ENCODE data around the gene MCRIP1. TPM values are rescaled to one million over a fixed set of nuclear protein-coding genes. Genes with fewer than 3 reads are reported as not detected.

MCRIP1 gene
- total RNA-seq, 1 donor from 2014 or later = 106 TPM

DNA sequence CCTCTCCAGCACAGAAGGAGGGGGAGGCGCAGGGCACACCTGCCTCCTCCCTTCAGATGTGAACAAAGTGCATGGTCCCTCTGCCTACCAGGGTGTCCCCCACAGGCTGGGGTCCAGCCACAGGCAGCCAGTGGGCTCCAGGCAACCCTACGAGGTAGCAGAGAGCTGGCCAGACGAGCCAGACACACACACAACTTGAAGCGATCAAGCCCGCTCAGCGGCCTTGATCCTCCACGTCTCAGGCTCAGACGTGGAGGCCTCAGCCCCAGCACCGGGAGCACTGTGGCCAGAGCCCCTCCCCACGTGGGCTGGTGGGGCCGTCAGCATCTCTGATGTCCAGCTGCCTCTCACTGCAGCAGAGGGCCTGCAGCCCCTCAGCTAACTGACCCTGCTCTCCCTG lies 8.5 kb downstream of the MCRIP1 start:
- Mint-ChIP-seq H3K27me3 (ENCODE audit: low read depth, unreplicated experiment) (peaks cover 3% of the 10 kb centered on the region), H3K36me3 (ENCODE audit: low read depth, unreplicated experiment) (no peaks in the 10 kb centered on the region), H3K27ac (ENCODE audit: unreplicated experiment) (no peak overlapping the region), H3K4me1 (ENCODE audit: low read depth, unreplicated experiment) (peaks cover 4% of the 10 kb centered on the region), H3K4me3 (ENCODE audit: unreplicated experiment) (no peak overlapping the region), H3K9me3 (ENCODE audit: unreplicated experiment) (no peaks in the 10 kb centered on the region)
- H3K36me3 ChIP-seq (ENCODE audit: insufficient read depth, low read length) = no peaks in the 10 kb centered on the region
- no peak overlapping the region for H3K4me3 ChIP-seq (ENCODE audit: insufficient read depth, low read depth, low read length)
- no peaks in the 10 kb centered on the region for H3K9me3 ChIP-seq (ENCODE audit: insufficient read depth, low read depth, low read length)
- H3K27me3 ChIP-seq (ENCODE audit: insufficient read depth, low read length) = no peaks in the 10 kb centered on the region
- no peak overlapping the region for H3K4me2 ChIP-seq (ENCODE audit: low read length)
- peaks cover 37% of the 10 kb centered on the region for H3K79me2 ChIP-seq (ENCODE audit: insufficient read depth, low read length)
- no peak overlapping the region for H2AFZ ChIP-seq (ENCODE audit: low read depth, low read length)
- H3K27ac ChIP-seq (ENCODE audit: low read depth, low read length) = no peak overlapping the region
- TF ChIP-seq EZH2 (IDR thresholded peaks at IDR 0.05; ENCODE audit: insufficient read depth, low read length) (no peak), CTCF (IDR thresholded peaks at IDR 0.05; ENCODE audit: insufficient read depth, low read depth, low read length) (no peak)
- FAIRE-seq (no peak), DNase-seq (ENCODE audit: low read depth) (no peak)
- no peaks in the 10 kb centered on the region for H3K4me1 ChIP-seq (ENCODE audit: insufficient read depth, low read length)
- peaks cover 42% of the 10 kb centered on the region for H4K20me1 ChIP-seq (ENCODE audit: insufficient read depth, low read length)
- no peak overlapping the region for H3K9ac ChIP-seq (ENCODE audit: low read length)

DNA sequence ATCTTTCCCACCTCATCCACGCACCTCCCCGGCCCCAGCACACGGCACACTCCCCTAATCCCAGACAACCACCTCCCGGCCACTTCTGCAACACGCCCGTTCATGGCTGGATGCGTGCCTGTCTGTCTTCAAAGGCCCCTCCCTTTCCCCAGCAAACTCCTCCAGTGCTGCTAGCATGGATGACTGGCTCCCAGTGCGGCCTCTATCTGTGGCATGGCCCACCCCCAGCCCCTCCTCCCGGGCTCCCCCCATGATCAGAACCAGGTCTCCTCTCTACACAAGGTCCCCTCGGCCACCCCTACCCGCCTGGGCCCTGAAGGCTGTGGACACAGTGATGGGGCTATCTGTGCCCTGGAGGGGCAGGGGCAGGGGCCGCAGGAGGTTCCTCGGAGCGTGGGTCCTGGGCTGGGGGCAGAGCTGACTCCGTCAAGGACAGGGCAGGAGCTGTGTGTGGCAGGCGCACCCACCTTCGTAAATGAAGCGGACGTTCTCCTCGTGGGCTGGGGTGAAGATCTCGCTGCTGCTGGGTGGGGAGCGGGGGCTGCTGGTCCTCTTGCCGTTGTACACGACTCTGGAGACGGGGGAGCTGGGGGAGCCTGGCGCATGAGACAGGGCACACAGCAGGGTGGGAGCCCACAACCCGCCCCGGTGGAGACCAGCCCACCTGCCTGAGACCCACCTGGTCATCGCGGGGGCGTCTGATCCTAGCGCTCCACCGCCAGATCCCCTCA lies 9.1 kb downstream of the MCRIP1 start:
- Mint-ChIP-seq H3K4me3 (ENCODE audit: unreplicated experiment) (no peak overlapping the region), H3K36me3 (ENCODE audit: low read depth, unreplicated experiment) (no peaks in the 10 kb centered on the region), H3K27ac (ENCODE audit: unreplicated experiment) (no peak overlapping the region), H3K27me3 (ENCODE audit: low read depth, unreplicated experiment) (peaks cover 3% of the 10 kb centered on the region), H3K4me1 (ENCODE audit: low read depth, unreplicated experiment) (peaks cover 3% of the 10 kb centered on the region), H3K9me3 (ENCODE audit: unreplicated experiment) (no peaks in the 10 kb centered on the region)
- H3K4me1 ChIP-seq (ENCODE audit: insufficient read depth, low read length) = no peaks in the 10 kb centered on the region
- H3K9me3 ChIP-seq (ENCODE audit: insufficient read depth, low read depth, low read length) = no peaks in the 10 kb centered on the region
- peaks cover 38% of the 10 kb centered on the region for H4K20me1 ChIP-seq (ENCODE audit: insufficient read depth, low read length)
- no peak overlapping the region for H3K4me2 ChIP-seq (ENCODE audit: low read length)
- H3K27me3 ChIP-seq (ENCODE audit: insufficient read depth, low read length) = no peaks in the 10 kb centered on the region
- TF ChIP-seq CTCF (IDR thresholded peaks at IDR 0.05; ENCODE audit: insufficient read depth, low read depth, low read length) = no peak
- no peaks in the 10 kb centered on the region for H3K36me3 ChIP-seq (ENCODE audit: insufficient read depth, low read length)
- FAIRE-seq (no peak), DNase-seq (ENCODE audit: low read depth) (no peak)
- no peak overlapping the region for H3K9ac ChIP-seq (ENCODE audit: low read length)
- H3K27ac ChIP-seq (ENCODE audit: low read depth, low read length) = no peak overlapping the region
- no peak overlapping the region for H2AFZ ChIP-seq (ENCODE audit: low read depth, low read length)
- H3K4me3 ChIP-seq (ENCODE audit: insufficient read depth, low read depth, low read length) = no peak overlapping the region
- peaks cover 31% of the 10 kb centered on the region for H3K79me2 ChIP-seq (ENCODE audit: insufficient read depth, low read length)

Measured in astrocyte (in vitro differentiated cells and primary cell).